K562 (cell line): ENCODE data around the gene C6orf141. TPM values are rescaled to one million over a fixed set of nuclear protein-coding genes. Genes with fewer than 3 reads are reported as not detected.

ENCODE experiments used
- ARID1B ChIP-seq: fragments of 450-650 bp; IDR thresholded peaks from 2 replicates; pipeline ENCODE4 v1.6.1; 2016; ENCODE audit warnings: antibody characterized with exemption, mild to moderate bottlenecking, inconsistent platforms
- ATF7 ChIP-seq: fragments of 450-650 bp; IDR thresholded peaks from 2 replicates; pipeline ENCODE4 v1.7.1; 2014; ENCODE audit warnings: mild to moderate bottlenecking, moderate library complexity
- BCL6 ChIP-seq: fragments of 250-450 bp; sonication (Bioruptor Pico); IDR thresholded peaks from 2 replicates; pipeline ENCODE4 v1.4.0; 2020
- ELF1 ChIP-seq: fragments of 200-800 bp; sonication (Bioruptor generic); IDR thresholded peaks from 2 replicates; pipeline ENCODE4 v1.6.1; 2016; ENCODE audit warnings: missing genetic modification characterization, missing compliant biosample characterization
- FOXA3 ChIP-seq, 2 experiments: fragments of 450-650 bp in 1 of 2; sonication (generic) in 1 of 2; formaldehyde crosslinking; IDR thresholded peaks in 1 of 2; conservative IDR thresholded peaks in 1 of 2; 2 replicates each; pipeline versions ENCODE4 v1.4.0 to v1.8.0; 2020 to 2022; ENCODE audit warnings: mild to moderate bottlenecking in 2 of 2, missing genetic modification reagents in 1 of 2
- HIVEP1 ChIP-seq: fragments of 250-450 bp; sonication (Bioruptor Pico); IDR thresholded peaks from 2 replicates; pipeline ENCODE4 v1.4.0; 2020; ENCODE audit warnings: mild to moderate bottlenecking
- MAFK ChIP-seq: IDR thresholded peaks from 2 replicates; pipeline ENCODE4 v1.6.1; 2011; ENCODE audit warnings: low read length, improper control_type of control experiment
- PBX2 ChIP-seq, 2 experiments: IDR thresholded peaks in 1 of 2; conservative IDR thresholded peaks in 1 of 2; 2 replicates each; pipeline ENCODE4 v1.6.1; 2016; ENCODE audit warnings: low read depth in 2 of 2, mild to moderate bottlenecking in 1 of 2, missing compliant biosample characterization in 1 of 2, missing genetic modification characterization in 1 of 2, moderate library complexity in 1 of 2
- TARDBP ChIP-seq: fragments of 450-650 bp; IDR thresholded peaks from 2 replicates; pipeline ENCODE4 v1.6.1; 2016
- VEZF1 ChIP-seq: fragments of 200-800 bp; sonication (Bioruptor generic); IDR thresholded peaks from 2 replicates; pipeline ENCODE4 v1.6.1; 2017; ENCODE audit warnings: missing genetic modification characterization, missing compliant biosample characterization
- ZBTB7A ChIP-seq: IDR thresholded peaks from 2 replicates; pipeline ENCODE4 v1.6.1; 2011; ENCODE audit warnings: low read depth, mild to moderate bottlenecking, low read length, moderate library complexity, borderline replicate concordance; ENCODE audit not compliant: control insufficient read depth
- ZNF316 ChIP-seq: fragments of 450-650 bp; IDR thresholded peaks from 2 replicates; pipeline ENCODE4 v1.6.1; 2016
- ZNF431 ChIP-seq: sonication (generic); formaldehyde crosslinking; IDR thresholded peaks from 2 replicates; pipeline ENCODE4 v1.8.0; 2022; ENCODE audit warnings: mild to moderate bottlenecking, missing genetic modification reagents
- polyA plus RNA-seq, 8 experiments: library from polyadenylated mRNA; depleted of rRNA in 4 of 8; stranded (reverse) in 5 of 8; unstranded in 3 of 8; fragments of >200 nt; fragmentation: Nextera tagmentation in 2 of 8; fragmentation: Illumina TruSeq in 1 of 8; extraction: Ambion mirVana in 2 of 8; extraction: Trizol in 1 of 8; gene quantifications; 2 replicates each; pipeline versions ENCODE4 v1.2.1 to v1.2.3, GENCODE V29; 2011 to 2014; ENCODE audit warnings: inconsistent platforms in 1 of 8, missing spikeins in 1 of 8
- total RNA-seq, 7 experiments: library from RNA; depleted of rRNA in 6 of 7; stranded (reverse); fragments of >200 nt in 6 of 7; fragmentation: Illumina TruSeq in 2 of 7; extraction: Trizol in 2 of 7; gene quantifications; 2 replicates each; pipeline versions ENCODE4 v1.2.1 to v1.2.3, GENCODE V29; 2011 to 2021; ENCODE audit warnings: low replicate concordance in 1 of 7
- TF ChIP-seq, protein P1 (sequence below): fragments of 250-450 bp; sonication (Bioruptor Pico); IDR thresholded peaks from 2 replicates; pipeline ENCODE4 v1.5.1; 2021; ENCODE audit warnings: mild to moderate bottlenecking
- TF ChIP-seq, protein P2 (sequence below): fragments of 450-650 bp; IDR thresholded peaks from 2 replicates; pipeline ENCODE4 v1.6.1; 2016; ENCODE audit warnings: low read depth

The C6orf141 gene
- total and polyA plus RNA-seq, 9 of the 15 experiments (the other 6 are each of a cell fraction or from before 2014, with no cell fraction given), result not detected

DNA sequence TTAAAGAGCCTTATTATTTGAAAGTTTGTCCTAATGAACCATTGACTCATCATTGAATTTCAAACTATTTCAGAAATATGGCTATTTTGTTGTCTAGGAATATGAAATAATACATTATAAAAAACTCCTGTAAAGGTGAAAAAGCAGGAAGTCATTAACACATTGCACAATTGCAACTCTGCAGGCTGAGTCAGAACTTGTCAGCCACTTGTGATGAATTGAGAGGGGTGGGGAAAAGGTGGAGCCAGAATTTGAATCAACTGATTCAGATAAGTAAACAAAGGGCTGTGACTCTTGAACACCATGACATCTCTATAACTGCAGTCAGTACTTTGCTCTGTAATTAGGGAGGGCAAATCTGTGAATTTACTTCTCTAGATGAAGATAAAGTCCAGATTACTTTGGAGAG, 6.0 kb downstream of the C6orf141 start (continued):
- TF ChIP-seq, protein P1, sequence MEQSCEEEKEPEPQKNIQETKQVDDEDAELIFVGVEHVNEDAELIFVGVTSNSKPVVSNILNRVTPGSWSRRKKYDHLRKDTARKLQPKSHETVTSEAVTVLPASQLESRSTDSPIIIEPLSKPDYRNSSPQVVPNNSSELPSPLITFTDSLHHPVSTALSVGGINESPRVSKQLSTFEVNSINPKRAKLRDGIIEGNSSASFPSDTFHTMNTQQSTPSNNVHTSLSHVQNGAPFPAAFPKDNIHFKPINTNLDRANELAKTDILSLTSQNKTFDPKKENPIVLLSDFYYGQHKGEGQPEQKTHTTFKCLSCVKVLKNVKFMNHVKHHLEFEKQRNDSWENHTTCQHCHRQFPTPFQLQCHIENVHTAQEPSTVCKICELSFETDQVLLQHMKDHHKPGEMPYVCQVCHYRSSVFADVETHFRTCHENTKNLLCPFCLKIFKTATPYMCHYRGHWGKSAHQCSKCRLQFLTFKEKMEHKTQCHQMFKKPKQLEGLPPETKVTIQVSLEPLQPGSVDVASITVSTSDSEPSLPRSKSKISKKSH (CRISPR knock-in tag), result no peak
- TF ChIP-seq ATF7, result peak; percentile 76; the same call in 1 of the 2 replicates
- no peak for TF ChIP-seq ZBTB7A
- peak; percentile 73 for TF ChIP-seq MAFK
- TF ChIP-seq HIVEP1 (CRISPR knock-in tag), result no peak
- TF ChIP-seq ELF1 (tag), result peak; percentile 85
- TF ChIP-seq ARID1B, result peak; percentile 88
- TF ChIP-seq BCL6 (CRISPR knock-in tag), result no peak
- TF ChIP-seq ZNF316, result 0 out of 2 replicates have a peak, but pooled peaks have one; percentile 17
- peak; percentile 67 for TF ChIP-seq PBX2 (CRISPR knock-in tag; IDR thresholded peaks at IDR 0.05; ENCODE audit: low read depth)
- peak; percentile 99 for TF ChIP-seq PBX2 (tag; conservative IDR thresholded peaks at IDR 0.05; ENCODE audit: low read depth)
- TF ChIP-seq FOXA3 (CRISPR knock-in tag; conservative IDR thresholded peaks at IDR 0.05 in 1 of 2, IDR thresholded peaks at IDR 0.05 in 1 of 2), result peak; percentile 98
- TF ChIP-seq ZNF431 (CRISPR knock-in tag), result no peak
- TF ChIP-seq TARDBP, result no peak
- peak; percentile 44; the same call in 1 of the 2 replicates for TF ChIP-seq VEZF1 (CRISPR knock-in tag)
- TF ChIP-seq, protein P2, sequence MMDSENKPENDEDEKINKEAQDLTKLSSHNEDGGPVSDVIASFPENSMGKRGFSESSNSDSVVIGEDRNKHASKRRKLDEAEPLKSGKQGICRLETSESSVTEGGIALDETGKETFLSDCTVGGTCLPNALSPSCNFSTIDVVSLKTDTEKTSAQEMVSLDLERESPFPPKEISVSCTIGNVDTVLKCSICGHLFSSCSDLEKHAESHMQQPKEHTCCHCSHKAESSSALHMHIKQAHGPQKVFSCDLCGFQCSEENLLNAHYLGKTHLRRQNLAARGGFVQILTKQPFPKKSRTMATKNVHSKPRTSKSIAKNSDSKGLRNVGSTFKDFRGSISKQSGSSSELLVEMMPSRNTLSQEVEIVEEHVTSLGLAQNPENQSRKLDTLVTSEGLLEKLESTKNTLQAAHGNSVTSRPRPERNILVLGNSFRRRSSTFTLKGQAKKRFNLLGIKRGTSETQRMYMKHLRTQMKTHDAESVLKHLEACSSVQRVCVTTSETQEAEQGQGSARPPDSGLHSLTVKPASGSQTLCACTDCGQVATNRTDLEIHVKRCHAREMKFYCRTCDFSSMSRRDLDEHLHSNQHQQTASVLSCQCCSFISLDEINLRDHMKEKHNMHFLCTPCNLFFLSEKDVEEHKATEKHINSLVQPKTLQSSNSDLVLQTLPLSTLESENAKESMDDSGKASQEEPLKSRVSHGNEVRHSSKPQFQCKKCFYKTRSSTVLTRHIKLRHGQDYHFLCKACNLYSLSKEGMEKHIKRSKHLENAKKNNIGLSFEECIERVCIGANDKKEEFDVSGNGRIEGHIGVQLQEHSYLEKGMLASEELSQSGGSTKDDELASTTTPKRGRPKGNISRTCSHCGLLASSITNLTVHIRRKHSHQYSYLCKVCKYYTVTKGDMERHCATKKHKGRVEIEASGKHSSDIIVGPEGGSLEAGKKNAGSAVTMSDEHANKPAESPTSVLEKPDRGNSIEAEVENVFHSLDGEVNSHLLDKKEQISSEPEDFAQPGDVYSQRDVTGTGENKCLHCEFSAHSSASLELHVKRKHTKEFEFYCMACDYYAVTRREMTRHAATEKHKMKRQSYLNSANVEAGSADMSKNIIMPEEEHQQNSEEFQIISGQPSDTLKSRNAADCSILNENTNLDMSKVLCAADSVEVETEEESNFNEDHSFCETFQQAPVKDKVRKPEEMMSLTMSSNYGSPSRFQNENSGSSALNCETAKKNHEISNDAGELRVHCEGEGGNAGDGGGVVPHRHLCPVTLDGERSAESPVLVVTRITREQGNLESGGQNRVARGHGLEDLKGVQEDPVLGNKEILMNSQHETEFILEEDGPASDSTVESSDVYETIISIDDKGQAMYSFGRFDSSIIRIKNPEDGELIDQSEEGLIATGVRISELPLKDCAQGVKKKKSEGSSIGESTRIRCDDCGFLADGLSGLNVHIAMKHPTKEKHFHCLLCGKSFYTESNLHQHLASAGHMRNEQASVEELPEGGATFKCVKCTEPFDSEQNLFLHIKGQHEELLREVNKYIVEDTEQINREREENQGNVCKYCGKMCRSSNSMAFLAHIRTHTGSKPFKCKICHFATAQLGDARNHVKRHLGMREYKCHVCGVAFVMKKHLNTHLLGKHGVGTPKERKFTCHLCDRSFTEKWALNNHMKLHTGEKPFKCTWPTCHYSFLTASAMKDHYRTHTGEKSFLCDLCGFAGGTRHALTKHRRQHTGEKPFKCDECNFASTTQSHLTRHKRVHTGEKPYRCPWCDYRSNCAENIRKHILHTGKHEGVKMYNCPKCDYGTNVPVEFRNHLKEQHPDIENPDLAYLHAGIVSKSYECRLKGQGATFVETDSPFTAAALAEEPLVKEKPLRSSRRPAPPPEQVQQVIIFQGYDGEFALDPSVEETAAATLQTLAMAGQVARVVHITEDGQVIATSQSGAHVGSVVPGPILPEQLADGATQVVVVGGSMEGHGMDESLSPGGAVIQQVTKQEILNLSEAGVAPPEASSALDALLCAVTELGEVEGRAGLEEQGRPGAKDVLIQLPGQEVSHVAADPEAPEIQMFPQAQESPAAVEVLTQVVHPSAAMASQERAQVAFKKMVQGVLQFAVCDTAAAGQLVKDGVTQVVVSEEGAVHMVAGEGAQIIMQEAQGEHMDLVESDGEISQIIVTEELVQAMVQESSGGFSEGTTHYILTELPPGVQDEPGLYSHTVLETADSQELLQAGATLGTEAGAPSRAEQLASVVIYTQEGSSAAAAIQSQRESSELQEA, result no peak
